Stomach (tissue), 4 donors: ENCODE data around the gene NDUFB6.

Experiments used
- CTCF ChIP-seq, 7 experiments: fragments of 450-650 bp in 4 of 7; fragments of 200-600 bp in 3 of 7; sonication (generic) in 3 of 7; IDR thresholded peaks; one replicate each; pipeline ENCODE4 v1.5.1; 2016 to 2019; ENCODE audit warnings: antibody characterized with exemption in 7 of 7, control low read depth in 2 of 7, mild to moderate bottlenecking in 1 of 7
- EP300 ChIP-seq: sonication (generic); formaldehyde crosslinking; IDR thresholded peaks from one replicate; pipeline ENCODE4 v1.6.1; 2017; ENCODE audit warnings: antibody characterized with exemption
- POLR2A ChIP-seq, 4 donors: fragments of 450-650 bp; IDR thresholded peaks; one replicate each; pipeline ENCODE4 v1.6.1; 2016; ENCODE audit warnings: antibody characterized with exemption in 4 of 4, control low read depth in 2 of 4, mild to moderate bottlenecking in 1 of 4, moderate library complexity in 1 of 4
- POLR2AphosphoS5 ChIP-seq, 3 donors: sonication (generic); formaldehyde crosslinking; IDR thresholded peaks; one replicate each; pipeline ENCODE4 v1.6.1; 2016; ENCODE audit warnings: antibody characterized with exemption in 3 of 3

DNA sequence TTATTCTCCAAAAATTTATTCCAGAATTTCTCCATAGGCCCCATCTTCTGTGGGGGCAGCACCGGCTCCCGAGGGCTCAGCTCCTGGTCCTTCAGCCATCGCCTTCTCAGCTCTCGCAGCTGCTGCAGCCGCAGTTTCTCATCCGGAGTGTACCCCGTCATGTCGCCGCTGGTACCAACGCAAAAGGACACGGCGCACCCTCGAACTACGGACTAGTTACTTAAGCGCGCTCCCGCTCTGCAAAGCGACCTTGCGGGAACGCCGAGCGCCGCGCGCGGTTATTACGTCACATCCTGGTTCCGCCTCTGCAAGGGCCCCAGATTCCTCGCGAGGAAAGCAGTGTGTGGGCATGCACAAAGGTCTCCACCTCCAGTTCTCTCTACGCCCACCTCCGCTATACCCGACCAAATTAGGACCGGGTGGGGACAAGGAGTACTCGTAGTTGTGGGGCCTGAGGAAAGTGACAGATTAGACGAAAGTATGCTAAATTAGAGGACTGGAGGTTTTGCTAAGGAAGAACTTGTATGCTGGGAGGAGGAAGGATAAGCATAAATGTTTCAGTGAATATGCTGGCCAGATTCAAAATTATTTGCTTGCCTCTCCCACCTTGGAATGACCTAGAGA lies at the start of gene NDUFB6:
- TF ChIP-seq CTCF (IDR thresholded peaks at IDR 0.05) (no peak), EP300 (no peak), POLR2A (IDR thresholded peaks at IDR 0.05) (peak in 1 of 4 donors; percentile 65), POLR2AphosphoS5 (IDR thresholded peaks at IDR 0.05) (peak; percentile 86 to 97 (median 94))
